Left ventricle myocardium inferior (tissue), 1 donor: Measurements from ENCODE around the gene MRPL18. TPM values are rescaled to one million over a fixed set of nuclear protein-coding genes. Genes with fewer than 3 reads are reported as not detected.

Experiments used
- DNase-seq: peaks from one replicate; pipeline ENCODE4 v3.0.0-alpha.2; 2020
- H3K27ac ChIP-seq: fragments of 200-600 bp; replicated peaks from 2 replicates; pipeline ENCODE4 v1.8.0; 2021
- H3K27me3 ChIP-seq: fragments of 200-600 bp; 2 replicates; pipeline ENCODE4 v1.8.0; 2021; ENCODE audit warnings: low read depth
- H3K36me3 ChIP-seq: fragments of 200-600 bp; 2 replicates; pipeline ENCODE4 v1.8.0; 2021
- H3K4me1 ChIP-seq: fragments of 200-600 bp; 2 replicates; pipeline ENCODE4 v1.8.0; 2021
- H3K4me3 ChIP-seq: fragments of 200-600 bp; 2 replicates; pipeline ENCODE4 v1.8.0; 2021; ENCODE audit warnings: mild to moderate bottlenecking, moderate library complexity
- H3K9me3 ChIP-seq: fragments of 200-600 bp; replicated peaks from 2 replicates; pipeline ENCODE4 v1.8.0; 2021
- intact Hi-C: fragments of 100-400 bp; cut with micrococcal nuclease; formaldehyde crosslinking; loops from one replicate; pipeline ENCODE4 v1.11.0; 2022
- total RNA-seq: library from RNA; stranded (reverse); fragmentation: NEBNext Ultra II Directional; extraction: Animal tissue kit (Norgen Biotek cat#: 25700); gene quantifications from one replicate; pipeline ENCODE4 v1.2.1, GENCODE V29; 2021
- TF ChIP-seq, protein P1 (sequence below): fragments of 200-600 bp; IDR thresholded peaks from 2 replicates; pipeline ENCODE4 v1.8.0; 2021; ENCODE audit warnings: antibody characterized with exemption, mild to moderate bottlenecking, borderline replicate concordance
- donor health status: DM: no; HTN: yes; CAD: no; lungs with severe emphysema.

MRPL18 gene
- total RNA-seq, 1 donor from 2014 or later, result 60.2 TPM

DNA sequence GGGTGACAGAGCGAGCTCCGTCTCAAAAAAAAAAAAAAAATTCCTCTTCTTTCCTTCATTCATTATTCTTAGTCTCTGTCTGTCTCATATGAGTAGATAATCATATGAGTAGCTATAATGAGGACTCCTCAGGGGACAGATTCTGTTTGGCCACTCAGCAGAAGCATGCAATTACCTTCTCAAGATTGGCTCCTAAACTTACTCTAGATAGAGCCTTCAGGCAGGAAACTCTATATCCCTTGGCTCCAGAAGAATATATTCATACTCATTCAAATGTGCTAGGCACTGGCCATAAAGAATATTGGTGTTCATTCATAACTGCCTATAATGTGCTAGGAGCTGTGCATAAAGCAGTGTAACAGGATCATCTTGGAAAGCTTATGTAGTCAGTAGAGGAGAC is 30.6 kb upstream of the MRPL18 start:
- H3K27ac ChIP-seq, result no peak overlapping the region
- intact Hi-C loops, result no loop called here
- H3K9me3 ChIP-seq, result no peaks in the 10 kb centered on the region
- no peak for DNase-seq
- peaks cover 36% of the 10 kb centered on the region for H3K4me1 ChIP-seq
- no peak overlapping the region for H3K4me3 ChIP-seq
- H3K27me3 ChIP-seq, result no peaks in the 10 kb centered on the region
- peaks cover 44% of the 10 kb centered on the region for H3K36me3 ChIP-seq
- TF ChIP-seq, protein P1, sequence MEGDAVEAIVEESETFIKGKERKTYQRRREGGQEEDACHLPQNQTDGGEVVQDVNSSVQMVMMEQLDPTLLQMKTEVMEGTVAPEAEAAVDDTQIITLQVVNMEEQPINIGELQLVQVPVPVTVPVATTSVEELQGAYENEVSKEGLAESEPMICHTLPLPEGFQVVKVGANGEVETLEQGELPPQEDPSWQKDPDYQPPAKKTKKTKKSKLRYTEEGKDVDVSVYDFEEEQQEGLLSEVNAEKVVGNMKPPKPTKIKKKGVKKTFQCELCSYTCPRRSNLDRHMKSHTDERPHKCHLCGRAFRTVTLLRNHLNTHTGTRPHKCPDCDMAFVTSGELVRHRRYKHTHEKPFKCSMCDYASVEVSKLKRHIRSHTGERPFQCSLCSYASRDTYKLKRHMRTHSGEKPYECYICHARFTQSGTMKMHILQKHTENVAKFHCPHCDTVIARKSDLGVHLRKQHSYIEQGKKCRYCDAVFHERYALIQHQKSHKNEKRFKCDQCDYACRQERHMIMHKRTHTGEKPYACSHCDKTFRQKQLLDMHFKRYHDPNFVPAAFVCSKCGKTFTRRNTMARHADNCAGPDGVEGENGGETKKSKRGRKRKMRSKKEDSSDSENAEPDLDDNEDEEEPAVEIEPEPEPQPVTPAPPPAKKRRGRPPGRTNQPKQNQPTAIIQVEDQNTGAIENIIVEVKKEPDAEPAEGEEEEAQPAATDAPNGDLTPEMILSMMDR, result no peak

DNA sequence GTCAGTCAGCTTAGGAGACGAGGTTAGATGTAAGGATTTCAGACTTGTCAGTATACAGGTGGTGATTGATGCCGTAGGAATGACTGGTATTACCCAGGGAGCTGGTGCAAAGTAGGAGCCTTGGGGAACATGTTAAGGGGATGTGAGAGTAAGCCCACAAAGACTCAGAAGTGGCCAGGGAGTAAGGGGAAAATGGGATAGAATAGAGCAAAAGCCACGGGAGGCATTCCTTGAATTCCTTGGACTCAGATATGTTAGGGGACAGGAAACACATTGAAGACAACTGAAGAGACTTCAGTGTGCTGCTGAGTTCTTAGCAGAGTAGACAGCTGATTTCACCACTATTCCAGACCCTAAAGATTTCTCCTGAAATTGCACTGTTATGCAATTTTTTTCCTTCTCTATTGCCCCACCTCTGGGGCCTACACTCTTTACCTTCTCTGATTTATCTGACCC is 29.6 kb upstream of the MRPL18 start:
- Histone ChIP-seq H3K4me1 (peaks cover 28% of the 10 kb centered on the region), H3K9me3 (no peaks in the 10 kb centered on the region), H3K27ac (peak overlapping the region; percentile 99), H3K36me3 (peaks cover 41% of the 10 kb centered on the region), H3K4me3 (peak overlapping the region; percentile 87), H3K27me3 (no peaks in the 10 kb centered on the region)
- TF ChIP-seq, protein P1, result no peak
- intact Hi-C loops, result no loop called here
- no peak for DNase-seq

DNA sequence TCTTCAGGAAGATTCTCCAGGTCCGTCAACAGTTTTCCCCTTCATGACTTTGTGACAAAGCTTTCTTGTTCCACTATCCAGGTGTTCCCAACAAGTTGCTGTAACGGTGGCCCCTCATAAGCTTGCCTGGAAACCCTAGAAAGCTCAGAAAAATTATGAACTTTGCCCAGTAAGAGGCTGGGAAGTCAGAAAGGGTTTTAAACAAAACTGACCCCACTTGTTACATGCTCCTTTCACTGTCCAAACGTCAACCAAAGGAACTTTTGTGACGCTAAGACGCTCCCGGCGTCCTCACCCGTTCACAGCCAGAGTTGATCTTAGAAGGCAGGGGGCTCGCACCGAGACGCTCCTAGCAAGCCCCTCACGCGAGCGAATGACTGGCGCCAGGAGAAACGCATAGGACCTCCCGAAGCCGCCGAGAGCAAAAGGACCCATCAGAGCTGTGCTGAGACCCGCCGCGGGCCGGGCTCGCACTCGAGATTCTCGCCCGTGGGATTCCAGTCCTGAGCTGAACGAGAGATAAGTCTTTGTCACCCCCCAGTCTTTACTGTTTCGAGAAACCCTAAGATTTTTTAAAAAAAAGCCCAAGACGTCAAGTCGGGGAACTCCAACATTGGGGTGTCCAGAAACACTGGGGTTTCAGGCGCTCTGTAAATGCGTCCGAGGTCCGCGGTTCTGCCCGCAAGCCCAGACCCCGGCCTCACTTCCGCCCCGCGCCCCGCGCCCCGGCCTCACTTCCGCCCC is 29.0 kb upstream of the MRPL18 start:
- Histone ChIP-seq H3K4me3 (peak overlapping the region; percentile 87), H3K27ac (peak overlapping the region; percentile 99), H3K4me1 (peaks cover 28% of the 10 kb centered on the region), H3K27me3 (no peaks in the 10 kb centered on the region), H3K9me3 (no peaks in the 10 kb centered on the region), H3K36me3 (peaks cover 36% of the 10 kb centered on the region)
- intact Hi-C loops, result no loop called here
- no peak for DNase-seq
- TF ChIP-seq, protein P1, result no peak

DNA sequence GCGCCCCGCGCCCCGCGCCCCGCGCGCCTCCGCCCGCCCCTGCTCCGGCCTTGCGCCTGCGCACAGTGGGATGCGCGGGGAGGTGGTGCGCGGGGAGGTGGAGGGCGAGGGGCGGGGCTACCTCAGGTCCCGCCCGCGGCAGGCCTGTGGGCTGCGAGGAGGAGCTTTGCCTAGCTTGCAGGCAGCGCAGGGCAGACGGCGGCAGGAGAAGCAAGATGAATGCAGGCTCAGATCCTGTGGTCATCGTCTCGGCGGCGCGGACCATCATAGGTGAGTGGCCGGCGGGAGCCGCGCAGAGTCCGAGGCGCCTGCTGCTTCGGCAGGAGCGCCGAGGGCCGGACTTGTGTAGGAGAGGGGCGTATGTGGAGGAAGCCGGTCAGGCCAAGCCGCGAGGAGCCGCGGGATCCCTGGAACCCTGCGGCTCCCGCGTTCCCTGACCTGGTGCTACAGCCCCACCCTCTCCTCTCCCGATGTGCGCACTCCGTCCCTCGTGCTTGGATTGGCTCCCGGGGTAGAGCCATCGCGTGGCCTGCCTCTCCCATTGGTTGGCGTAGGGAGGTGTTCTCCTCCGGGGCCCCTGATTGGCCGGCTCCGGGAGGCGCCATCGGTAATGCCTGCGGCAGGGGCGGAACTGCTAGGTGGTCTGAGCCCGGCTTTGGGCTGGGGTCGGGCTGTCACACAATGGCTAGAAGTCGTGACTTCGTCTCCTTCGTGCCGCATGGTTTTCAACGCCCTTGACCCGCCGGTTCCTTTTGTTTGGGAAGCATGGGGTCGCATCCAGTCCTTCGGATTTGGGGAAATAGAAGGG is 28.2 kb upstream of the MRPL18 start, which contains the start of gene ACAT2:
Gene ACAT2, plus strand, starts transcription at position 173 of the 808 bp plus-strand sequence. Its CDS starts 43 bp downstream, at position 216.
- H3K9me3 ChIP-seq, result no peaks in the 10 kb centered on the region
- peaks cover 35% of the 10 kb centered on the region for H3K36me3 ChIP-seq
- intact Hi-C loops, result no loop called here
- peaks cover 28% of the 10 kb centered on the region for H3K4me1 ChIP-seq
- DNase-seq, result peak; percentile 95
- peak within 1 kb of the TSS; percentile 99 for H3K27ac ChIP-seq
- TF ChIP-seq, protein P1, result peak; percentile 32
- no peaks in the 10 kb centered on the region for H3K27me3 ChIP-seq
- peak within 1 kb of the TSS; percentile 87 for H3K4me3 ChIP-seq

DNA sequence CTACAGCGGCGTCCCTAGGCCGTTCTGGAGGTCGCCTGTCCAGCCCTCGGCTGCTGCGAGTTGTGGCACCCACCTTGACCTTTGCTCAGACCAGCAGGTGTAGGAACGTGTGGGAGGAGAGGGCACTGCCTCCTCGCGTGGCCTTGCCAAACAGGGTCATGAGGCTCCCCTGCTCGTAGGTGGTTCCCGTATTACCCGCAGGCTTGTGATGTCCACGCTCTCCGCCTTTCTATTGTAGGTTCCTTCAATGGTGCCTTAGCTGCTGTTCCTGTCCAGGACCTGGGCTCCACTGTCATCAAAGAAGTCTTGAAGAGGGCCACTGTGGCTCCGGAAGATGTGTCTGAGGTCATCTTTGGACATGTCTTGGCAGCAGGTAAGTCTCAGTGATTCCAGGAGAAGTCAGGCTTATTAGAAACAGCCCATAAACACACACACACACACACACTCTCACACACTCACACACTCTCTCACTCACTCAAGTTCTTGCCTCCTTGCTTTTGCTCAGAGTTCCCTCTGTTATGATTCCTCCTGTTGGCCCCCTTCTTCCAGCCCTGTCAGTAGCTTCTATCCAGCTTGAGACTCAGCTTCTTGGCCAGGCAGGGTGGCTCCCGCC is 27.5 kb upstream of the MRPL18 start:
- no peaks in the 10 kb centered on the region for H3K9me3 ChIP-seq
- TF ChIP-seq, protein P1, result no peak
- H3K4me3 ChIP-seq, result peak overlapping the region; percentile 87
- DNase-seq, result peak; percentile 22
- H3K36me3 ChIP-seq, result peaks cover 34% of the 10 kb centered on the region
- intact Hi-C loops, result no loop called here
- peak overlapping the region; percentile 99 for H3K27ac ChIP-seq
- H3K4me1 ChIP-seq, result peaks cover 28% of the 10 kb centered on the region
- H3K27me3 ChIP-seq, result no peaks in the 10 kb centered on the region
